ENCODE measurements around the gene ISX.
"Not testable (repeated sequence)": the region's sequence is repeated elsewhere in the genome, so short reads cannot be mapped to it uniquely, and the experiment has no call there.

ISX gene

DNA sequence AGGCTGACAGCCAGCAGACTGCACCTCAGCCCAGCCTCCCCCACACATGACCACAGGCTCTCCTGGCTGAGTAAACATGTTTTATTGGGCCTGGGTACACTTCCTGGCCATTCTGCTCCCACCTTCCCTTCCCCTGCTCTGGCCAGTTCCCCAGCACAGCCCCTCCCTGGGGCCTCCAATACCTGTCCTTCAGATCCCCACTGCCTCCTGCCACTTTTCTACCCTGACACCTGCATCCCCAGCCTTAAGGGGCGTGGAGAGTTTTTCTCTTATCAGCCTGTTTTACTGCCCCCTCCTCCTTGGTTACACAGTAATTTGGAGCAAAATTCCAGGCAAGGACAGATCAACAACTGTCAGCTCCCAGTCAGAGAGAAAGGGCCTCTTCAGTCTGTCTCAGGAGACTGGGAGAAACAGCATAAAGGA, at the start of gene ISX:
Gene ISX (plus strand): TSS at position 363 of the 423 bp plus-strand sequence. CDS start 930 bp downstream, outside the sequence.
- DNase-seq (ENCODE audit: low spot score) (peak; percentile 46), FAIRE-seq (no peak)

GRCh38 chr22:35016909-35017308, 49.0 kb upstream of the ISX start:
- DNase-seq (ENCODE audit: low spot score), result no peak
- FAIRE-seq, result no peak

DNA sequence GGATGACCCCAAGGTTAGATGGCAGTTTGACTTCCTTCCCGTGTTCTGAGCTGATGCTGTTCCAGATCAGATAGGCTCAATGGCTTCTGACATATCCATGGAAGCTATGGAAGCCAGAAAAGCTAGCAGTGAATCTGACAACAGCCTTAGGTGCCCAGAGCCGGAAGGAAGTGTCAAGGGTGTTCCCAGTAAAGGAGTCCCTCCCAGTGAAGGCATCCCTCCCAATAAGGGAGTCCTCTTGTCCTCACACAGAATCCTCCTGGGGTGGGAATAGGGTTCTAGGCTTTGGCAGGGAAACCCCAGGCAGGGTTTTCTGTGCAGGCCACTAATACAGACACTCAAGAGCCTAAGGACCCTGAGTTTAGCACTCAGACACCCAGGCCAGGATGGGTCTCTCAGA, 47.0 kb upstream of the ISX start:
- DNase-seq (ENCODE audit: low spot score) (no peak), FAIRE-seq (no peak)

DNA sequence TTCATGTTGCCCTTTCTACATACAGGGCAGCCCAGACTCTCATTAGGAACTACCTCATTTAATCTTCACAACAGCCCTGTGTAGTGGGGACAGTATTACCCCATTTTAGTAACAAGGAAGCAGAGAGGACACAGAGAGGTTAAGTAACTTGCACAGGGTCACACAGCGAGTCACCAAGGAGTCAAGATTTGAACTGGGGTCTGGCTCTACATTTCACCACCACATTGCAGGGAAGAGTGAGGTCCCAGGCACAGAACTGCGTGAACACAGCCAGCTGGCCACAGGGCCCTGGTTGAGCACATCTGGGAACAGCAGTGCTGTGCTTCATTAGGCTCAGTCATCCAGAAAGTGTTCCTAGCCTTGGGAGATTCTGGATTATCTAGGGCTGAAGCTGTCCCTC, 45.4 kb upstream of the ISX start:
- FAIRE-seq, result no peak
- DNase-seq (ENCODE audit: low spot score), result no peak

DNA sequence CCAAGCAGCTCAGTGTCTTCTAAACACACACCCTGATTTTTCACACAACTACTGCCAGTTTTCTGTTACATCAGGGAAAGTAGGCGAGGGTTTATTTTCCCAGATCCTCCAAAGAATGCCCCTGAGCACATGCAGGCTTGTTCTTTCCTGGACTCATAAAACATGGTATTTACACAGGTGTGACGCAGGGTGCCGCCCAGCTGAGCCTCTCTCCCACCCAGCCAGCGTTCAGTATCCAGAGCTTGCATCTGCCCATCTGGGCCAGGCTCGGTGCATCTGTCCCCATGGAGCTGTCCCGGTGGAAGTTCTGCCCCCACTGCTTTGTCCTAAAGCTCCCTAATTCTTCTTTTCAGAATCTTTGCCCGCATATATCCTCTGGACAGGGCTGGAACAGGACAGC, 44.8 kb upstream of the ISX start:
- FAIRE-seq (peak; percentile 93), DNase-seq (ENCODE audit: low spot score) (no peak)

- FAIRE-seq (peak; percentile 23), DNase-seq (ENCODE audit: low spot score) (no peak)
Measured at GRCh38 chr22:35022291-35022690, 43.7 kb upstream of the ISX start.

GRCh38 chr22:35023692-35024363, 42.1 kb upstream of the ISX start:
- FAIRE-seq, result peak; percentile 99
- DNase-seq (ENCODE audit: low spot score), result peak; percentile 94

- FAIRE-seq (no peak), DNase-seq (ENCODE audit: low spot score) (no peak)
Measured at GRCh38 chr22:35024364-35024692, 41.6 kb upstream of the ISX start.

DNA sequence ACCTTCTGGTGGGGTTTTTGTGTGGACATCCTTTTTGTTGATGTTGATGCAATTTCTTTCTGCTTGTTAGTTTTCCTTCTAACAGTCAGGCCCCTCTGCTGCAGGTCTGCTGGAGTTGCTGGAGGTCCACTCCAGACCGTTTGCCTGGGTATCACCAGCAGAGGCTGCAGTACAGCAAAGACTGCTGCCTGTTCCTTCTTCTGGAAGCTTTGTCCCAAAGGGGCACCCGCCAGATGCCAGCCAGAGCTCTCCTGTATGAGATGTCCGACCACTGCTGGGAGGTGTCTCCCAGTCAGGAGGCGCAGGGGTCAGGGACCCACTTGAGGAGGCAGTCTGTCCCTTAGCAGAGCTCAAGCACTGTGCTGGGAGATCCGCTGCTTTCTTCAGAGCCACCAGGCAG, 35.8 kb upstream of the ISX start:
- not testable (repeated sequence) for DNase-seq (ENCODE audit: low spot score); FAIRE-seq

- peak; percentile 87 for FAIRE-seq
- no peak for DNase-seq (ENCODE audit: low spot score)
Measured at GRCh38 chr22:35032571-35032970, 33.4 kb upstream of the ISX start.

GRCh38 chr22:35033635-35034296, 32.2 kb upstream of the ISX start:
- DNase-seq (ENCODE audit: low spot score) (no peak), FAIRE-seq (peak; percentile 96)

DNA sequence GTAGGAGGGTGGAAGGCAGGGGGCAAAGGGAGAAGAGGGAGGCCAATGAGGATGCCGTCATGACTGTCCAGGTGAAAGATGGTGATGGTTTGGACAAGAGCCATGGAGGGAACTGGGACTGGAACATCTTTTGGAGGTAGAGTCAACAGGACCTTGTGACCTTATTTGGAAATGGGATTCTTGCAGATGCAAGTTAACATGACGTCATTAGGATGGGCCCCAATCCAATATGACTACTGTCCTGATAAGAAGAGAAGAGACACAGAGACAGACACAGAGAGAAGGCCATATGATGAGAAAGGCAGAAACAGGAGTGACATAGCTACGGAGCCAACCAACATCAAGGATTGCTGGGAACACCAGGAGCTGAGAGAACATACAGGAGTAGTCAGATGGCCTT, 31.0 kb upstream of the ISX start:
- no peak for FAIRE-seq
- DNase-seq (ENCODE audit: low spot score), result no peak

- DNase-seq (ENCODE audit: low spot score) (peak; percentile 72), FAIRE-seq (peak; percentile 91)
Measured at GRCh38 chr22:35037089-35037488, 28.9 kb upstream of the ISX start.

DNA sequence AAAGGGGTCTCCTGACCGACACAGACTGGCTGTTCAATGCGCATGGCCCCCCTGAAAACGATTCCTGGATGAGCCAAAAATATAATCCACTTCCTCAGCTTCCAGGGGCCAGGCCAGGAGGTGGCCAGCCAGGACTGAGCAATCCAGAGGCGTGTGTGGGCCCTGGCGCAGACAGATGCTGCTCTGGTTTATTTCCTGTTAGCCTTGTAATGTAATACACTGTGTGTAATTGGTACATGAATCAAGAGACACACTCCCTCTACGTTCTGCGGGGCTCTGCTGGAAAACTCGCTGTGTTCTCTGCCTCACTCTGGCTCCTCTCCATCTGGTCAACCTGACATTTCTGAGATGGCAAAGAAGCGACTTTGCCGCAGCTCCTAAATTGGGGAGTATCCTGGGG, 26.3 kb upstream of the ISX start:
- DNase-seq (ENCODE audit: low spot score) (no peak), FAIRE-seq (peak; percentile 65)

GRCh38 chr22:35043252-35043933, 22.6 kb upstream of the ISX start:
- FAIRE-seq (peak; percentile 72), DNase-seq (ENCODE audit: low spot score) (no peak)

DNA sequence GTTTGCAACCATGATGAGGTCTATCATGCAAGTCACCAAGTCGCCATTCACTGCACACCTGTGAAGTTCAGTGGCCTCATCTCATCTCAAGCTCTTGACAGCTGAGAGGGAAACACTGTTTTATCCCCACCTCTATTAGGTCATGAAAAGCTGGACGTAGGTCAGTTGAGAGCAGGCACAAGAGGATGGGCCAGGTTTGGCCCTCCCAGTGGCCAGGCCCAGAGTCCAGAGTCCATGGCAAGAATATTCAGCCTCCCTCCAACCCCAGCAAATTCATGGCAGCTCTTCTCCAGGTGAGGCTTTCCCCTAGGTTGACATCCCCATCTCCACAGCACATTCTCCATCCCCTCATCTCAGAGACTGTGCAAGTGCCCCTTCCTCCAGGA, 22.0 kb upstream of the ISX start:
- DNase-seq (ENCODE audit: low spot score) (no peak), FAIRE-seq (peak; percentile 89)

- peak; percentile 93 for FAIRE-seq
Measured at GRCh38 chr22:35044607-35045390, 21.2 kb upstream of the ISX start.

DNA sequence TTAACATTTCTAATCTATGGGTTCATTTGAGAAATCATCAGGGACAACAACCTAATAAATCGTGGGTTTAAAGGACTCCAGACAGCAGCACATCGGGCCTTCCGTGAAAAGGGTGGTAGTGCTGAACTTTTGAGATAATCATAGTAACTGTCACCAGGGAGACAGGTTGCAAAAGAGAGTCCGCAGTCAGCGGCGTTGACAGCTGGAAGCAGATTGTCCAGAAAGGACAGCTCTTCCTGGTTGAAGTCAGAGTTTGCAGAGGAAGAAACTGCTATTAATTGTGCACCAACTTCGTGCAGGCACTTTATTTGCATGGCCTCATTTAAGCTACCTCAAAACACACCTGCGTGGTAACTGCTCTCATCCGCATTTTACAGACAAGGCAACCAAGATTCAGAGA, 20.5 kb upstream of the ISX start:
- DNase-seq (ENCODE audit: low spot score), result no peak
- FAIRE-seq, result no peak

More at GRCh38 chr22:35044607-35045390, 21.2 kb upstream of the ISX start:
- DNase-seq (ENCODE audit: low spot score), result peak; percentile 81

- no peak for DNase-seq (ENCODE audit: low spot score)
- no peak for FAIRE-seq
Measured at GRCh38 chr22:35046744-35047462, 19.1 kb upstream of the ISX start.

GRCh38 chr22:35050038-35050437, 15.9 kb upstream of the ISX start:
- FAIRE-seq, result peak; percentile 92

DNA sequence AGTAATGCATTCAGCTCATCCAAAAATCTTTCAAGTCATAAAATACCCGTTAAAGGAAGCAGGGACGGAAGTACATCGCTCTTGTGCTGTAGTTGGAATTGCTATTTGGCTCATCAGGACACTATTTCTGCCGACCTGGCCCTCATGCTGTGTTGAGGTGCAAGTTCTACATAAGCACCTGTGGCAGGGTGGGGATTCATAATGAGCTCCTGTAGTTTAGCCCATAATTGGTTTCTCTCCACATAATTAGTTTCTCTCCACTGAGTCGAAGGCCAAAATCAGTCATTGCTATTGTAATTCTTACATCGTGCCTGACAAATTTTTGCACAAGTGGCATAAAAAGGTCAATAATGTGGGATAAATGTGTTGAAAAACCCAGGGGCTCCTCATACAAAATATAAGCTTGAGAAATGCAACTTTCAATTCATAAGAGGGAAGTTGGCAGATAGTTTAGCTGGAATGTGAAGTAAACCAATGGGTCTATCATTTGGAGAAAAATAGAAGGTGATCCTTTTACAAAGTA, 14.9 kb upstream of the ISX start:
- DNase-seq (ENCODE audit: low spot score), result no peak
- FAIRE-seq, result no peak

More at GRCh38 chr22:35050038-35050437, 15.9 kb upstream of the ISX start:
- DNase-seq (ENCODE audit: low spot score), result not testable (repeated sequence)

Data from urothelium cell line (cell line).